ENCODE results near the gene CLIP1.
A peak's percentile ranks its signal among the peaks of the same experiment; 100 is the strongest.
"Not testable (repeated sequence)": the region's sequence is repeated elsewhere in the genome, so short reads cannot be mapped to it uniquely, and the experiment has no call there.

Gene CLIP1

GRCh38 chr12:122421821-122422729 is at the start of gene CLIP1:
CLIP1 (minus strand) TSS chr12:122422669; CDS start chr12:122380452, 42,217 bp downstream.
- no peak for DNase-seq (ENCODE audit: low spot score)

- DNase-seq (ENCODE audit: low spot score) = peak; percentile 74
These were observed 49.1 kb upstream of the CLIP1 start for GRCh38 chr12:122471324-122472226.

- not testable (repeated sequence) for DNase-seq (ENCODE audit: low spot score)
These were observed 48.1 kb upstream of the CLIP1 start for GRCh38 chr12:122470576-122470975.

- DNase-seq (ENCODE audit: low spot score) = not testable (repeated sequence)
These were observed 47.4 kb upstream of the CLIP1 start for GRCh38 chr12:122469856-122470255.

GRCh38 chr12:122467983-122468382 is 45.5 kb upstream of the CLIP1 start:
- no peak for DNase-seq (ENCODE audit: low spot score)

- DNase-seq (ENCODE audit: low spot score) = not testable (repeated sequence)
These were observed 42.0 kb upstream of the CLIP1 start for GRCh38 chr12:122464317-122465042.

GRCh38 chr12:122460641-122461040 is 38.2 kb upstream of the CLIP1 start:
- no peak for DNase-seq (ENCODE audit: low spot score)

- DNase-seq (ENCODE audit: low spot score) = no peak
These were observed 37.6 kb upstream of the CLIP1 start for GRCh38 chr12:122460061-122460460.

GRCh38 chr12:122459211-122459610 is 36.7 kb upstream of the CLIP1 start:
- DNase-seq (ENCODE audit: low spot score) = no peak

GRCh38 chr12:122458105-122459035 is 35.9 kb upstream of the CLIP1 start:
- DNase-seq (ENCODE audit: low spot score) = no peak

GRCh38 chr12:122457627-122458026 is 35.2 kb upstream of the CLIP1 start:
- no peak for DNase-seq (ENCODE audit: low spot score)

GRCh38 chr12:122454739-122455138 is 32.3 kb upstream of the CLIP1 start:
- no peak for DNase-seq (ENCODE audit: low spot score)

GRCh38 chr12:122454250-122454721 is 31.8 kb upstream of the CLIP1 start:
- DNase-seq (ENCODE audit: low spot score) = no peak

GRCh38 chr12:122452701-122453285 is 30.3 kb upstream of the CLIP1 start:
- DNase-seq (ENCODE audit: low spot score) = no peak

GRCh38 chr12:122449317-122449716 is 26.8 kb upstream of the CLIP1 start:
- no peak for DNase-seq (ENCODE audit: low spot score)

GRCh38 chr12:122447825-122448224 is 25.4 kb upstream of the CLIP1 start:
- not testable (repeated sequence) for DNase-seq (ENCODE audit: low spot score)

- not testable (repeated sequence) for DNase-seq (ENCODE audit: low spot score)
These were observed 23.9 kb upstream of the CLIP1 start for GRCh38 chr12:122446390-122446789.

- not testable (repeated sequence) for DNase-seq (ENCODE audit: low spot score)
These were observed 21.6 kb upstream of the CLIP1 start for GRCh38 chr12:122444071-122444470.

GRCh38 chr12:122438822-122439221 is 16.4 kb upstream of the CLIP1 start:
- DNase-seq (ENCODE audit: low spot score) = not testable (repeated sequence)

GRCh38 chr12:122437656-122438121 is 15.2 kb upstream of the CLIP1 start:
- peak; percentile 30 for DNase-seq (ENCODE audit: low spot score)
